WTC11 (cell line): ENCODE results near the gene NT5C1B. TPM values are rescaled to one million over a fixed set of nuclear protein-coding genes. Genes with fewer than 3 reads are reported as not detected.

Source experiments
- ATAC-seq: fragments of 200-7000 bp; cut with Tn5 transposase; 2 replicates; pipeline ENCODE4 v1.10.0; 2021; ENCODE audit warnings: mild to moderate bottlenecking, moderate library complexity
- CTCF ChIA-PET: fragments of 300-600 bp; sonication (Branson Sonifier 250); formaldehyde crosslinking; loops from one replicate; lab custom pipeline; 2021; ENCODE audit warnings: antibody characterized with exemption; lab: Charles Lee
- POLR2A ChIA-PET: fragments of 350-600 bp; sonication (Branson Sonifier 250); formaldehyde crosslinking; loops from one replicate; lab custom pipeline; 2021; ENCODE audit warnings: antibody characterized with exemption; lab: Charles Lee
- DNase-seq: peaks from one replicate; pipeline ENCODE4 v3.0.0; 2021; ENCODE audit warnings: low spot score
- H3K27ac Mint-ChIP-seq: 2 replicates; pipeline ENCODE4 v1.8.0; 2021; ENCODE audit warnings: mixed read lengths
- H3K27me3 Mint-ChIP-seq: 2 replicates; pipeline ENCODE4 v1.8.0; 2021; ENCODE audit warnings: low read depth, mild to moderate bottlenecking, moderate library complexity, mixed read lengths
- H3K36me3 Mint-ChIP-seq: 2 replicates; pipeline ENCODE4 v1.8.0; 2021; ENCODE audit warnings: mixed read lengths
- H3K4me1 Mint-ChIP-seq: 2 replicates; pipeline ENCODE4 v1.8.0; 2022; ENCODE audit warnings: mixed read lengths
- H3K4me3 Mint-ChIP-seq: 2 replicates; pipeline ENCODE4 v1.8.0; 2021; ENCODE audit warnings: mild to moderate bottlenecking, moderate library complexity, mixed read lengths
- H3K9me3 Mint-ChIP-seq: 2 replicates; pipeline ENCODE4 v1.8.0; 2021; ENCODE audit warnings: mixed read lengths
- AR ChIP-seq: fragments of 250-450 bp; sonication (Bioruptor Pico); IDR thresholded peaks from 2 replicates; pipeline ENCODE4 v1.9.0; 2021; ENCODE audit warnings: mild to moderate bottlenecking
- CBFB ChIP-seq: sonication (generic); formaldehyde crosslinking; IDR thresholded peaks from 2 replicates; pipeline ENCODE4 v1.8.1; 2022; ENCODE audit warnings: mild to moderate bottlenecking, low read depth, missing genetic modification reagents
- CDX4 ChIP-seq: fragments of 250-450 bp; sonication (Bioruptor Pico); IDR thresholded peaks from 2 replicates; pipeline ENCODE4 v1.9.0; 2021; ENCODE audit warnings: moderate library complexity, mild to moderate bottlenecking, inconsistent platforms, borderline replicate concordance
- GABPB1 ChIP-seq: sonication (generic); formaldehyde crosslinking; IDR thresholded peaks from 2 replicates; pipeline ENCODE4 v1.8.1; 2023; ENCODE audit warnings: mild to moderate bottlenecking, missing genetic modification reagents
- KAT7 ChIP-seq: sonication (generic); formaldehyde crosslinking; IDR thresholded peaks from 2 replicates; pipeline ENCODE4 v1.8.1; 2023; ENCODE audit warnings: missing genetic modification reagents, mild to moderate bottlenecking, borderline replicate concordance
- MYBL2 ChIP-seq: sonication (generic); formaldehyde crosslinking; IDR thresholded peaks from 2 replicates; pipeline ENCODE4 v1.8.1; 2023; ENCODE audit warnings: mild to moderate bottlenecking, moderate library complexity, missing genetic modification reagents
- NFE2L1 ChIP-seq: sonication (generic); formaldehyde crosslinking; IDR thresholded peaks from 2 replicates; pipeline ENCODE4 v1.8.1; 2023; ENCODE audit warnings: missing genetic modification reagents
- NR1H2 ChIP-seq: sonication (generic); formaldehyde crosslinking; IDR thresholded peaks from 2 replicates; pipeline ENCODE4 v1.9.0; 2021; ENCODE audit warnings: mild to moderate bottlenecking, moderate library complexity, missing genetic modification reagents
- NR3C1 ChIP-seq: sonication (generic); formaldehyde crosslinking; conservative IDR thresholded peaks from 2 replicates; pipeline ENCODE4 v1.8.1; 2023; ENCODE audit warnings: low read depth, mild to moderate bottlenecking, missing genetic modification reagents
- SOX15 ChIP-seq: fragments of 250-450 bp; sonication (Bioruptor Pico); IDR thresholded peaks from 2 replicates; pipeline ENCODE4 v1.9.0; 2021; ENCODE audit warnings: mild to moderate bottlenecking
- SP1 ChIP-seq: sonication (generic); formaldehyde crosslinking; conservative IDR thresholded peaks from 2 replicates; pipeline ENCODE4 v1.8.1; 2022; ENCODE audit warnings: missing genetic modification reagents
- ZNF263 ChIP-seq: sonication (generic); formaldehyde crosslinking; IDR thresholded peaks from 2 replicates; pipeline ENCODE4 v1.8.1; 2022; ENCODE audit warnings: low read depth, mild to moderate bottlenecking, moderate library complexity, missing genetic modification reagents
- ZNF317 ChIP-seq: sonication (generic); formaldehyde crosslinking; IDR thresholded peaks from 2 replicates; pipeline ENCODE4 v1.8.1; 2023; ENCODE audit warnings: low read depth, mild to moderate bottlenecking, moderate library complexity, missing genetic modification reagents, borderline replicate concordance
- ZNF671 ChIP-seq: fragments of 250-450 bp; sonication (Bioruptor Pico); IDR thresholded peaks from 2 replicates; pipeline ENCODE4 v1.8.0; 2021; ENCODE audit warnings: mild to moderate bottlenecking
- total RNA-seq: library from RNA; stranded (reverse); gene quantifications from 3 replicates; pipeline ENCODE4 v1.2.3, GENCODE V29; 2021
- TF ChIP-seq, protein P1 (sequence below): sonication (generic); formaldehyde crosslinking; IDR thresholded peaks from 2 replicates; pipeline ENCODE4 v1.8.1; 2022; ENCODE audit warnings: missing genetic modification reagents, borderline replicate concordance

Gene NT5C1B
- total RNA-seq, 1 experiment from 2014 or later, result not detected

DNA sequence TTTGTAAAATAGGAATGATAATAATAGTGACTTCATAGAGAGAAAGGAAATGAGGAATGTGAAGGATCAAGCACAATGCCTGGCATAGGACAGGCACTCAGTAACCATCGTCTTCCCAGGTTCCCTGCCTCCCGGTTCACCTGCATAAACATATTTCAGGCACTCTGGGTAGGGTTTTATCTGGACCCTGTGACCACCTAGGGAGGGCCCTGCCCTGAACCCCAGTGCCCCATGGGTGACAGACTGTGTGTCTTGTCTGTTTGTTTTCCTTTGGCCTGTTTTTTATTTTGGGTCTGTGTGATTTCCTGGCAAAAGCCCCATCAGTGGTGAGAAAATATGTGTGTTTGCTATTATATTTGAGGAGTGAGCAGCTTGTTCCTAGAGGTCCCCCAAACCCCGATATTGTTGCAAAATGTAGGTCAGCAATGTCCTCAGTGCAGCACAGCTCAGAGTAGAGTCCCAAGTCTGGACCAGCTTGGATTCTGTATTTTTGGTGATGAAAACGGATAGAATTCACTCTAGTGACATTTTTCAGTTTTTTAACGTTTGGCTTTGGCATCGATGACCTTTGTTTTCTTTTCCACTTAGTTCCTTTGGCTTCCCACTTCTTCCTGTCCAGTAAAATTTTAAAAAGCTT is 9.6 kb upstream of the NT5C1B start (continued):
- TF ChIP-seq NR1H2 (CRISPR knock-in tag) (no peak), ZNF317 (CRISPR knock-in tag) (no peak)

- Mint-ChIP-seq H3K4me1 (no peaks in the 10 kb centered on the region), H3K4me3 (no peak overlapping the region), H3K27ac (no peak overlapping the region), H3K9me3 (peaks cover 4% of the 10 kb centered on the region; the same call in 1 of the 2 replicates), H3K36me3 (no peaks in the 10 kb centered on the region)
- CTCF ChIA-PET, result no interaction called here
- POLR2A ChIA-PET, result no interaction called here
- DNase-seq, result no peak
- TF ChIP-seq SOX15 (CRISPR knock-in tag), result no peak
- no peak for TF ChIP-seq CDX4
- TF ChIP-seq CBFB (CRISPR knock-in tag), result no peak
- TF ChIP-seq, all 79 proteins: peak for 0
- no peak for ATAC-seq
- H3K27me3 Mint-ChIP-seq, result no peaks in the 10 kb centered on the region
Measured at GRCh38 chr2:18597618-18598017, 8.2 kb upstream of the NT5C1B start.

DNA sequence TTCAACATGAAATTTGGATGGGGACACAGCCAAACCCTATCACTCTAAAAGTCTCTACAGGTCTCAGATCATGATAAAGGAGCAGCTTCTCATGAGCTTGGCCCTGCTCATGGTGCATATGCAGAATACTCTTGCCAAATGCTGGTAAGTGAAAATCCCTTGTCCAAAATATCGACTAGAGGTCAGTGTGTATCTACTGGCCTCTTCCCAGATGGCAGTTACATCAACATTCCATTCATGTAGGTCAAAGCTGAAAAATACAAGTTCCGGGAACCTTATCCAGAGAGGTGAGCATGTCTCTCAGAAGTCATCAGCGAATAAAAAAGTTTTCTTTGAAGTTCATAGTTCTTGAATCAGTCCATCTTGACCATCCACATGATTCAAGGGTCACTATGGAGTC is 7.6 kb upstream of the NT5C1B start:
- Mint-ChIP-seq H3K9me3 (peaks cover 4% of the 10 kb centered on the region; the same call in 1 of the 2 replicates), H3K4me3 (no peak overlapping the region)
- POLR2A ChIA-PET, result no interaction called here

DNA sequence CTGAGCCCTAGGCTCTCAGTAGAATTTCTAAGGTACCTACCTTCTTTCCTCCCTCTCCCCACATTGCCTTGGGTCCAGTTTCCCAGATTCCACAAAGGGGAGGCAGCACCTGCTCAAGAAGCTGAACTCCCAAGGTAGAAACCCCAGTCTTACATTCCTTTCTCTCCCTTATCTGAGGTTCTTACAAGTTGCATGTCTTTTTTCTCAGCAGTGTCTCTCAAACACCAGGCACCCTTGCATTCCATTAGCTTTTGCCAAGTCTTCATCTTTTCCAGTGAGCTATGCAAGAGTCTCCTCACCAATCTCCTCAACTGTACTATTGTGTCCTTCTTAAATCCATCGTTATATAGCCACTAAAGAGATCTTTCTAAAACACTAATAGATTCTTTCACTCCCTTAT is 4.1 kb upstream of the NT5C1B start:
- Mint-ChIP-seq H3K27ac (no peak overlapping the region), H3K4me3 (no peak overlapping the region), H3K9me3 (peaks cover 4% of the 10 kb centered on the region; the same call in 1 of the 2 replicates), H3K27me3 (no peaks in the 10 kb centered on the region), H3K36me3 (no peaks in the 10 kb centered on the region), H3K4me1 (no peaks in the 10 kb centered on the region)
- TF ChIP-seq CDX4, result no peak
- TF ChIP-seq MYBL2 (CRISPR knock-in tag), result no peak
- TF ChIP-seq ZNF263 (CRISPR knock-in tag), result no peak
- TF ChIP-seq NFE2L1 (CRISPR knock-in tag), result no peak
- no peak for TF ChIP-seq ZNF671 (CRISPR knock-in tag)
- TF ChIP-seq, protein P1, sequence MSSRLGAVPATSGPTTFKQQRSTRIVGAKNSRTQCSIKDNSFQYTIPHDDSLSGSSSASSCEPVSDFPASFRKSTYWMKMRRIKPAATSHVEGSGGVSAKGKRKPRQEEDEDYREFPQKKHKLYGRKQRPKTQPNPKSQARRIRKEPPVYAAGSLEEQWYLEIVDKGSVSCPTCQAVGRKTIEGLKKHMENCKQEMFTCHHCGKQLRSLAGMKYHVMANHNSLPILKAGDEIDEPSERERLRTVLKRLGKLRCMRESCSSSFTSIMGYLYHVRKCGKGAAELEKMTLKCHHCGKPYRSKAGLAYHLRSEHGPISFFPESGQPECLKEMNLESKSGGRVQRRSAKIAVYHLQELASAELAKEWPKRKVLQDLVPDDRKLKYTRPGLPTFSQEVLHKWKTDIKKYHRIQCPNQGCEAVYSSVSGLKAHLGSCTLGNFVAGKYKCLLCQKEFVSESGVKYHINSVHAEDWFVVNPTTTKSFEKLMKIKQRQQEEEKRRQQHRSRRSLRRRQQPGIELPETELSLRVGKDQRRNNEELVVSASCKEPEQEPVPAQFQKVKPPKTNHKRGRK (CRISPR knock-in tag), result no peak
- no peak for TF ChIP-seq KAT7 (CRISPR knock-in tag)
- DNase-seq (no peak), ATAC-seq (no peak)
- ChIA-PET POLR2A (no interaction called here), CTCF (interaction anchor here (1.4 kb wide), 1 partner anchor 97 kb away, joined by 4 read pairs; no protein-coding TSS in a partner anchor)

More for the DNA sequence above, 7.6 kb upstream of the NT5C1B start:
- no peak overlapping the region for H3K27ac Mint-ChIP-seq
- no peaks in the 10 kb centered on the region for H3K36me3 Mint-ChIP-seq
- no peak for DNase-seq
- no peak for TF ChIP-seq AR (CRISPR knock-in tag)
- no peak for TF ChIP-seq CBFB (CRISPR knock-in tag)
- TF ChIP-seq NR3C1 (CRISPR knock-in tag), result no peak
- TF ChIP-seq GABPB1 (CRISPR knock-in tag), result no peak
- no peak for TF ChIP-seq SP1
- TF ChIP-seq, all 79 proteins: peak for 0
- CTCF ChIA-PET, result no interaction called here
- Mint-ChIP-seq H3K4me1 (no peaks in the 10 kb centered on the region), H3K27me3 (no peaks in the 10 kb centered on the region)
- no peak for ATAC-seq
